SK-N-MC (cell line): ENCODE measurements around the gene URAD.

Source experiments
- DNase-seq: peaks from one replicate; pipeline ENCODE4 v3.0.0-alpha.2; 2011; ENCODE audit warnings: low read depth, low spot score
- H3K27ac ChIP-seq: fragments of 200-600 bp; sonication (generic); 2 replicates; pipeline ENCODE4 v1.5.1; 2016; ENCODE audit warnings: mixed run types
- H3K36me3 ChIP-seq: fragments of 200-600 bp; sonication (generic); 2 replicates; pipeline ENCODE4 v1.6.1; 2017; ENCODE audit warnings: antibody characterized with exemption, low read length, mixed read lengths; ENCODE audit not compliant: insufficient read depth
- H3K4me3 ChIP-seq: fragments of 200-600 bp; sonication (generic); 2 replicates; pipeline ENCODE4 v1.5.1; 2016
- H3K9ac ChIP-seq: fragments of 200-600 bp; sonication (generic); 2 replicates; pipeline ENCODE4 v1.8.0; 2017; ENCODE audit warnings: mixed run types, mixed read lengths; ENCODE audit not compliant: insufficient read length
- H3K9me3 ChIP-seq: fragments of 200-600 bp; sonication (generic); 2 replicates; pipeline ENCODE4 v1.6.1; 2017; ENCODE audit warnings: low read depth, mild to moderate bottlenecking, antibody characterized with exemption, low read length, moderate library complexity, mixed read lengths
- EZH2 ChIP-seq: fragments of 200-600 bp; sonication (generic); IDR thresholded peaks from one replicate; pipeline ENCODE4 v1.6.1; 2017; ENCODE audit warnings: antibody characterized with exemption
- FOXP2 ChIP-seq: optimal IDR thresholded peaks from 2 replicates; pipeline ENCODE3; 2011; ENCODE audit warnings: mild to moderate bottlenecking, moderate library complexity; ENCODE audit not compliant: insufficient read depth; ENCODE audit errors: extremely low read length, control extremely low read depth
- POLR2AphosphoS5 ChIP-seq: IDR thresholded peaks from 2 replicates; pipeline ENCODE4 v1.6.1; 2012; ENCODE audit warnings: mild to moderate bottlenecking, low read depth, low read length, borderline replicate concordance

The URAD gene

DNA sequence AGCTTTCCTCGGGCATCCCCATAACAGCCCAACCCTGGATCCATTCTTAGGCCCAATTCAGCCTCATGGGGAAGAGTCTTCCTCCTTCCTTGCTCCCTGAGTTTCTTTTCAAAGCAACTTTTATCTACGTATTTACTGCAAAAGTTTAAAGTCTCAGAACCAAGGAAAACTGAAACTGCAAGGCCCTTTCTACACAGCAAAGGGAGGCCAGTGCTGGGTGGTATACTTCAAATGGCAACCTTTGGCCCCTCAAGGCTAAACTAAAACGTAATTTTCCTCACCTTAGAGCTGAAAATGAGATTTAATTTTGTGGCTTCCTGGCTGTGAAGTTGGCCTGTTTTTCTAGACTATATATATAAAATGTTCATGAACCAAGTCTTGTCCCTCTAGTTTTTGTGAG lies 25.0 kb downstream of the URAD start:
- no peak for TF ChIP-seq EZH2
- no peak for TF ChIP-seq FOXP2
- TF ChIP-seq POLR2AphosphoS5 = no peak
- H3K9ac ChIP-seq = no peak overlapping the region
- no peaks in the 10 kb centered on the region for H3K9me3 ChIP-seq
- no peaks in the 10 kb centered on the region for H3K36me3 ChIP-seq
- no peak overlapping the region for H3K4me3 ChIP-seq
- DNase-seq = no peak
- H3K27ac ChIP-seq = no peak overlapping the region

DNA sequence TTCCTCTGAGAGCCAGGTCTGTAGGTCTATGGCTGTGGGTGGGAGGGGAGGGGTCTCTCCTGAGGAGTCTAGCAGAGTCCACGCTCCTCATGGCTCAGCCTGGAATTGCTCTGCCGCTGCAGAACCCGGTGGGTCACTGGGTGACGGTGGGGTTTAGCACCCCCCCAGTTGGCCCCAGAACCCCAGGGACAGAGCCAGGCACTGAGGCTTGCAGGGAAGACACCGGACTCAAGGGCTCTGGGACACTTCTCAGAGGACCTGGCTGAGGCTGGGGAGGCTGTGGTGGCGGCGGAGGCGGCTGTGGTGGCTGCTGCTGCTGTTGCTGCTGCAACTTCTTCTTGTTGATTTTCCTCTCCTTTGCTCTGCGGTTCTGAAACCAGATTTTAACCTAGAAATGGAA lies 25.5 kb downstream of the URAD start:
- Histone ChIP-seq H3K36me3 (no peaks in the 10 kb centered on the region), H3K9me3 (no peaks in the 10 kb centered on the region), H3K4me3 (no peak overlapping the region), H3K9ac (no peak overlapping the region), H3K27ac (no peak overlapping the region)
- DNase-seq = no peak
- TF ChIP-seq POLR2AphosphoS5 (no peak), FOXP2 (no peak), EZH2 (no peak)

DNA sequence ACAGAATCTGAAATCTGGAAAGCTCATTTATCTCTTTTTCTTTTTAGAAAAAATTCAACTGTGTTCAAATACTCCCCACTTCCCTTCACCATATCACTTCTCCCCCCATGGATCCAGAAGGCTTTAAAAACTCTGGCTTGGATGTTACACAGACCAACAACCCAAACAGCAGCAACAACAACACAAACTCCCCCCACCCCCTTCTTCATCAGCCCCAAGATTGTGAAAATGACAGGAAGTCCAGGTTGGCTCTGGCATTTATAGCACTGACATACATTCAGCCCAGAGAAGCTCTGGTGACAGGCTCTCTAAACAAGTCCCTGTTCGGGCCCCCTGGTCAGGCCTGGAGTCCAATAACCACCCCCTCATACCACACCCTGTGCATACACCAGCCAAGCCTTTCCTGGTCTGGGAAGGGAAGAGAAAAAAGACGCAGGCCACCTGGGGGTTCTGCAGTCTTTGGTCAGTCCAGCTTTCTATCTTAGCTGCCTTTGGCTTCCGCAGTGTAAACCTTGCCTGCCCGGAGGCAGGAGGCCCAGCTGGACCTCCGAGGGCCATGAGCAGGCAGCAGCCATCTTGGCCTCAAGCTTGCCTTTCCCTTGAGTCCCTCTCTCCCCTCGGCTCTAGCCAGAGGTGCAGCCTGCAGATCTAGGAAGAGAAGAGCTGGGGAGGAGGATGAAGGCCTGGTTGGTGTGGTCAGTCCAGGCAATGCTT lies 26.2 kb downstream of the URAD start:
- no peak overlapping the region for H3K4me3 ChIP-seq

GRCh38 chr13:27961227-27962085 lies 27.0 kb downstream of the URAD start:
- DNase-seq = no peak
- Histone ChIP-seq H3K9me3 (no peaks in the 10 kb centered on the region), H3K4me3 (peak overlapping the region; percentile 62), H3K27ac (no peak overlapping the region), H3K36me3 (no peaks in the 10 kb centered on the region), H3K9ac (no peak overlapping the region)
- TF ChIP-seq FOXP2 (no peak), EZH2 (no peak), POLR2AphosphoS5 (no peak)

More for the DNA sequence above, 26.2 kb downstream of the URAD start:
- TF ChIP-seq FOXP2 (no peak), POLR2AphosphoS5 (no peak), EZH2 (no peak)
- no peak for DNase-seq
- H3K36me3 ChIP-seq = no peaks in the 10 kb centered on the region
- no peak overlapping the region for H3K27ac ChIP-seq
- no peaks in the 10 kb centered on the region for H3K9me3 ChIP-seq
- H3K9ac ChIP-seq = no peak overlapping the region

GRCh38 chr13:27960362-27961226 lies 27.9 kb downstream of the URAD start:
- TF ChIP-seq POLR2AphosphoS5 = no peak
- TF ChIP-seq EZH2 = peak; percentile 42
- no peak overlapping the region for H3K9ac ChIP-seq
- no peak for DNase-seq
- H3K36me3 ChIP-seq = no peaks in the 10 kb centered on the region
- no peak overlapping the region for H3K27ac ChIP-seq
- H3K9me3 ChIP-seq = no peaks in the 10 kb centered on the region
- H3K4me3 ChIP-seq = peak overlapping the region; percentile 62

DNA sequence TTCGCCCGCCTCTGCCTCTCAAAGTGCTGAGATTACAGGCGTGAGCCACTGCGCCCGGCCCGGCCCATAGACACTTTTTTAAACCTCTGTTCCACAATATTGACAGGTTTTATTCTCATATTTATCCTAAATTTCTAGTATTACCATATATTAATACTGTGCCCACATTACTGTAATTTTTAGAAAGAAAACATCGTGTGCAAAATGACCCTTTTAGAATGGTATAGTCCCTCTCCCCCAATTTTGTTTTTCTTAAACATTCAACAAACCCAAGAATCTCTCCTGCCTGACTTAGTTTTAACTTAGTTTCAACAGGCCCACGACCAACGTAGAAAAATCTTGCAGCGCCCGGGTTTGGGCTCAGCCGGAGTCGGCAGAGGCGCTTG lies 28.5 kb downstream of the URAD start:
- Histone ChIP-seq H3K9ac (no peak overlapping the region), H3K27ac (no peak overlapping the region), H3K36me3 (no peaks in the 10 kb centered on the region), H3K4me3 (peak overlapping the region; percentile 62), H3K9me3 (no peaks in the 10 kb centered on the region)
- TF ChIP-seq POLR2AphosphoS5 (no peak), EZH2 (no peak), FOXP2 (no peak)
- DNase-seq = no peak

GRCh38 chr13:27956576-27957300 lies 31.8 kb downstream of the URAD start:
- H3K9me3 ChIP-seq = no peaks in the 10 kb centered on the region
- no peak overlapping the region for H3K27ac ChIP-seq
- H3K4me3 ChIP-seq = no peak overlapping the region
- no peak for TF ChIP-seq EZH2
- no peak overlapping the region for H3K9ac ChIP-seq
- DNase-seq = no peak
- no peaks in the 10 kb centered on the region for H3K36me3 ChIP-seq

- TF ChIP-seq EZH2 (no peak), FOXP2 (no peak), POLR2AphosphoS5 (no peak)
- no peak overlapping the region for H3K9ac ChIP-seq
- no peak overlapping the region for H3K4me3 ChIP-seq
- DNase-seq = no peak
- no peaks in the 10 kb centered on the region for H3K9me3 ChIP-seq
- H3K36me3 ChIP-seq = no peaks in the 10 kb centered on the region
- no peak overlapping the region for H3K27ac ChIP-seq
Observed at GRCh38 chr13:27955014-27955591, 33.4 kb downstream of the URAD start.
